Tibial nerve (tissue), 4 donors: Measurements from ENCODE around the gene SNX25. TPM values are rescaled to one million over a fixed set of nuclear protein-coding genes. Genes with fewer than 3 reads are reported as not detected.
A peak's percentile ranks its signal among the peaks of the same experiment; 100 is the strongest.
"Not testable (repeated sequence)": the region's sequence is repeated elsewhere in the genome, so short reads cannot be mapped to it uniquely, and the experiment has no call there.

ENCODE experiments used
- DNase-seq, 2 donors: peaks; one replicate each; pipeline ENCODE4 v3.0.0-alpha.2; 2019; ENCODE audit warnings: low spot score in 2 of 2
- H3K27ac ChIP-seq, 4 donors: fragments of 200-600 bp; sonication (generic) in 3 of 4; one replicate each; pipeline ENCODE4 v1.5.1; 2017 to 2019; ENCODE audit warnings: mild to moderate bottlenecking in 1 of 4
- H3K27me3 ChIP-seq, 2 donors: fragments of 200-600 bp; sonication (generic) in 1 of 2; one replicate each; pipeline versions ENCODE4 v1.5.1 to v1.6.0; 2017 to 2019
- H3K36me3 ChIP-seq, 3 donors: fragments of 200-600 bp; sonication (generic); one replicate each; pipeline ENCODE4 v1.5.1; 2018 to 2019
- H3K4me1 ChIP-seq, 4 donors: fragments of 200-600 bp; sonication (generic) in 3 of 4; one replicate each; pipeline ENCODE4 v1.5.1; 2017 to 2019
- H3K4me3 ChIP-seq, 4 donors: fragments of 200-600 bp; sonication (generic) in 3 of 4; one replicate each; pipeline ENCODE4 v1.5.1; 2017 to 2019; ENCODE audit warnings: mild to moderate bottlenecking in 1 of 4, moderate library complexity in 1 of 4
- H3K9me3 ChIP-seq, 4 donors: fragments of 200-600 bp; sonication (generic) in 3 of 4; one replicate each; pipeline ENCODE4 v1.5.1; 2017 to 2019
- CTCF ChIP-seq, 5 experiments: fragments of 200-600 bp in 3 of 5; fragments of 450-650 bp in 2 of 5; sonication (generic) in 3 of 5; IDR thresholded peaks; one replicate each; pipeline ENCODE4 v1.5.1; 2016 to 2019; ENCODE audit warnings: antibody characterized with exemption in 5 of 5, mild to moderate bottlenecking in 3 of 5, moderate library complexity in 2 of 5
- EP300 ChIP-seq, 2 donors: sonication (generic); formaldehyde crosslinking; IDR thresholded peaks; one replicate each; pipeline ENCODE4 v1.6.1; 2017; ENCODE audit warnings: antibody characterized with exemption in 2 of 2, mild to moderate bottlenecking in 1 of 2
- POLR2A ChIP-seq, 2 donors: fragments of 450-650 bp; IDR thresholded peaks; one replicate each; pipeline ENCODE4 v1.6.1; 2017; ENCODE audit warnings: antibody characterized with exemption in 2 of 2, mild to moderate bottlenecking in 2 of 2, moderate library complexity in 2 of 2
- WGBS, 2 donors: methylation state at CpG; one replicate each; pipeline ENCODE4 v1.1.5; 2018; 5-methylcytosine and 5-hydroxymethylcytosine counted together
- total RNA-seq, 4 donors: library from RNA; depleted of rRNA; stranded (reverse); fragments of >200 nt; gene quantifications; one replicate each; pipeline ENCODE4 v1.1.0, GENCODE V29; 2016

The SNX25 gene
- total RNA-seq, 4 donors from 2014 or later, result 17.7 to 29.4 (median 23.5) TPM

- Histone ChIP-seq H3K9me3 (no peaks in the 10 kb centered on the region), H3K4me3 (no peak overlapping the region), H3K27me3 (no peaks in the 10 kb centered on the region), H3K27ac (peak overlapping the region in 2 of 4 donors; percentile 55 to 70), H3K4me1 (no peaks in the 10 kb centered on the region), H3K36me3 (peaks cover 0 to 30% (median 0%) of the 10 kb centered on the region in 3 donors)
- no peak for TF ChIP-seq POLR2A (IDR thresholded peaks at IDR 0.05)
- no peak for TF ChIP-seq EP300 (IDR thresholded peaks at IDR 0.05)
- no peak for TF ChIP-seq CTCF (IDR thresholded peaks at IDR 0.05)
- no peak for DNase-seq
- 78 to 92% methylated on average over 7 of the region's 7 CpGs for WGBS, 2 donors
Observed at GRCh38 chr4:185357733-185358440, 148.5 kb downstream of the SNX25 start.

GRCh38 chr4:185358514-185358913 is 149.1 kb downstream of the SNX25 start:
- 65 to 69% methylated on average over 4 of the region's 4 CpGs for WGBS, 2 donors
- Histone ChIP-seq H3K27ac (no peak overlapping the region), H3K4me3 (no peak overlapping the region), H3K27me3 (no peaks in the 10 kb centered on the region), H3K4me1 (no peaks in the 10 kb centered on the region), H3K9me3 (no peaks in the 10 kb centered on the region), H3K36me3 (peaks cover 0 to 26% (median 0%) of the 10 kb centered on the region in 3 donors)
- DNase-seq, result no peak
- no peak for TF ChIP-seq POLR2A (IDR thresholded peaks at IDR 0.05)
- TF ChIP-seq EP300 (IDR thresholded peaks at IDR 0.05), result no peak
- no peak for TF ChIP-seq CTCF (IDR thresholded peaks at IDR 0.05)

GRCh38 chr4:185358959-185359358 is 149.6 kb downstream of the SNX25 start:
- Histone ChIP-seq H3K27me3 (no peaks in the 10 kb centered on the region), H3K4me1 (no peaks in the 10 kb centered on the region), H3K9me3 (no peaks in the 10 kb centered on the region), H3K36me3 (peaks cover 0 to 21% (median 0%) of the 10 kb centered on the region in 3 donors), H3K4me3 (no peak overlapping the region), H3K27ac (peak overlapping the region in 1 of 4 donors; percentile 20)
- WGBS, 2 donors, result 72 to 77% methylated on average over 4 of the region's 4 CpGs
- no peak for DNase-seq
- TF ChIP-seq POLR2A (IDR thresholded peaks at IDR 0.05) (no peak), EP300 (IDR thresholded peaks at IDR 0.05) (no peak), CTCF (IDR thresholded peaks at IDR 0.05) (no peak)

GRCh38 chr4:185359767-185360446 is 150.5 kb downstream of the SNX25 start:
- H3K4me1 ChIP-seq, result no peaks in the 10 kb centered on the region
- H3K4me3 ChIP-seq, result no peak overlapping the region
- H3K36me3 ChIP-seq, result peaks cover 0 to 12% (median 0%) of the 10 kb centered on the region in 3 donors
- no peaks in the 10 kb centered on the region for H3K9me3 ChIP-seq
- H3K27ac ChIP-seq, result no peak overlapping the region
- 92 to 97% methylated on average over 8 of the region's 8 CpGs for WGBS, 2 donors
- H3K27me3 ChIP-seq, result no peaks in the 10 kb centered on the region
- TF ChIP-seq CTCF (IDR thresholded peaks at IDR 0.05), result no peak
- TF ChIP-seq POLR2A (IDR thresholded peaks at IDR 0.05), result no peak
- TF ChIP-seq EP300 (IDR thresholded peaks at IDR 0.05), result no peak
- no peak for DNase-seq

GRCh38 chr4:185361872-185362271 is 152.5 kb downstream of the SNX25 start:
- no peaks in the 10 kb centered on the region for H3K9me3 ChIP-seq
- H3K27ac ChIP-seq, result no peak overlapping the region
- no peaks in the 10 kb centered on the region for H3K4me1 ChIP-seq
- no peaks in the 10 kb centered on the region for H3K27me3 ChIP-seq
- WGBS, 2 donors, result 74 to 78% methylated on average over 3 of the region's 3 CpGs
- DNase-seq, result no peak
- peaks cover 0 to 12% (median 0%) of the 10 kb centered on the region in 3 donors for H3K36me3 ChIP-seq
- no peak overlapping the region for H3K4me3 ChIP-seq
- TF ChIP-seq CTCF (IDR thresholded peaks at IDR 0.05) (no peak), EP300 (IDR thresholded peaks at IDR 0.05) (no peak), POLR2A (IDR thresholded peaks at IDR 0.05) (no peak)

- 68 to 74% methylated on average over 6 of the region's 6 CpGs for WGBS, 2 donors
- not testable (repeated sequence) for H3K4me1 ChIP-seq, H3K27ac ChIP-seq, DNase-seq, H3K27me3 ChIP-seq, H3K9me3 ChIP-seq, H3K4me3 ChIP-seq
- peaks cover 0 to 12% (median 0%) of the 10 kb centered on the region in 3 donors for H3K36me3 ChIP-seq
Observed at GRCh38 chr4:185362570-185362969, 153.2 kb downstream of the SNX25 start.
